Caki2 (cell line): ENCODE measurements around the gene ARID2. TPM values are rescaled to one million over a fixed set of nuclear protein-coding genes. Genes with fewer than 3 reads are reported as not detected.

Source experiments
- DNase-seq: peaks from one replicate; pipeline ENCODE4 v3.0.0-alpha.2; 2015; ENCODE audit warnings: low read depth
- in situ Hi-C: cut with HindIII; loops from 2 replicates; pipeline ENCODE4 v1.10.0; 2016; ENCODE audit warnings: low sequenced_read_pairs, low pct_unique_long_range_greater_than_20kb, mixed read lengths
- total RNA-seq: library from RNA; depleted of rRNA; stranded (reverse); fragments of >200 nt; shearing (Covaris generic); gene quantifications from 2 replicates; pipeline ENCODE4 v1.2.3, GENCODE V29; 2014; ENCODE audit warnings: low replicate concordance

Gene ARID2
- total RNA-seq, 1 experiment from 2014 or later: 16.5 TPM

DNA sequence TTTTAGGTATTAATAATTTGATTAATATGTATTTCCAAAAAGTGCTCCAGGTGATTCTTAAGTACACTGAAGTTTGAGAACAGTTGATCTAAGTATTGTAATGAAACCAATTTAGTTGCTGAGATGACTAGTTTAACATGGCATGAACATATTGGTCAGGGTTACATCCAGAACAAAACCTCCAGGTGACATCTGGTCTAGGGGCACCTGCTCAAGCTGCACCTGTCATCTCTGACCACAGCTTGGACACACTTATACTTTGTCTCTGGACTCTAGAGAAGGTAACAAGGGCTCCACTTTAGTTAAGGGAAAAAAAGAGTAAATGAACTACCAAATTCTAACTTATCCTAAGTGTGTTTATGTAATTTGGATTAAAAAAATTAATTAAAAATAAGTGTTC lies 8.1 kb downstream of the ARID2 start:
- in situ Hi-C loops: no loop called here
- DNase-seq: no peak

DNA sequence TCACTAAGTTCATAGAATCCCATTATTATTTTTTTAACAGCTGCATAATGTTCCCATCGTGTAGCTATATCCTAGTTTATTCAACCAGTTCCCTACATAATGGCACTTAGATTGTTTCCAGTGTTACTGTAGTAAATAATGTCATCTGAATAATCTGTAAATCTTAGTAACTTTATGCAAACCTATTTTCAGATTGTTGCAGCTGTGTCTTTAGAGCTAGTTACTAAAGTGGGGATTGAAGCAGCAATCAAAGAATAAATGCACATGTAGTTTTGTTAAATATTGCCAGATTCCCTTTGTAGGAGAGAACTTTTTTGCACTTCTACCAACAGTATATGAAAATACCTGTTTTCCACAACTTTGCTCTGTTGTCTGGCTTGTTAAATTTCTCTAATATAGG lies 13.1 kb downstream of the ARID2 start:
- DNase-seq: no peak
- in situ Hi-C loops: no loop called here

DNA sequence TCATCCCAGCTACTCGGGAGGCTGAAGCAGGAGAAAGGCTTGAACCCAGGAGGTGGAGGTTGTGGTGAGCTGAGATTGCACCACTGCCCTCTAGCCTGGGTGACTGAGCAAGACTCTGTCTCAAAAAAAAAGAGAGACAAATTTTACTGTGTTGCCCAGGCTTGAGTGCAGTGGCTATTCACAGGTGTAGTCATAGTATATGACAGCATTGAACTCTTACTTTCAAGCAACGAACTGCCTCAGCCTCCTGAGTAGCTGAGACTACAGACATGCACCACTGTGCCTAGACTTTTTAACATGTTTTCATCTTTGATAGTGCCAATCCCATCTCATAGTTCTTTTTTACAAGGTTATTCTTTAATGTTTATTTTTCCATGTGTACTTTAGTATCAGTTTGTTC lies 13.7 kb downstream of the ARID2 start:
- in situ Hi-C loops: no loop called here
- no peak for DNase-seq

- in situ Hi-C loops: no loop called here
These were observed 16.4 kb downstream of the ARID2 start for GRCh38 chr12:45745861-45746277.

GRCh38 chr12:45756666-45757065 lies 27.2 kb downstream of the ARID2 start:
- in situ Hi-C loops: no loop called here
- DNase-seq: no peak

More at GRCh38 chr12:45745861-45746277, 16.4 kb downstream of the ARID2 start:
- DNase-seq: no peak

- in situ Hi-C loops: no loop called here
- no peak for DNase-seq
These were observed 27.7 kb downstream of the ARID2 start for GRCh38 chr12:45757172-45757571.

DNA sequence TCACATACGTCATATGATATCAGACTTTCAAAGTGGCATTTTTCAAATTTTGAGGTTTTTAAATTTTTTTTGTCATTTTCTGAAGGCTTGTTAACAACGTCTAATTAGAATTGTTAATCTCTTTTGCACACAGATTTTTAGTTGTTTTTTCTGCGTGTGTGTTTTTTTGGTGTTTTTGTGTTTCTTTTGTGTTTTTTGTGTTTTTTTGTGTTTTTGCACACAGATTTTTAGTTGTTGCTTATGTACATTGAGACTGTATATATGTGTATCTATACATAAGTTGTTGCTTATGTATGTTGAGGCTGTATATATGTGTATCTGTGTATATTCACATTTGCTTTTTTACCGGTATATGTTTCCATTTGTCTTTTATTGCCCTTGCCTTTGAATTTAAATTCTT lies 30.8 kb downstream of the ARID2 start:
- in situ Hi-C loops: no loop called here

GRCh38 chr12:45762185-45763110 lies 32.9 kb downstream of the ARID2 start:
- in situ Hi-C loops: no loop called here
- peak; percentile 30 for DNase-seq

More for the DNA sequence above, 30.8 kb downstream of the ARID2 start:
- DNase-seq: no peak

GRCh38 chr12:45763381-45763780 lies 33.9 kb downstream of the ARID2 start:
- in situ Hi-C loops: no loop called here
- DNase-seq: no peak

GRCh38 chr12:45768194-45768593 lies 38.7 kb downstream of the ARID2 start:
- DNase-seq: no peak
- in situ Hi-C loops: no loop called here

- in situ Hi-C loops: no loop called here
- no peak for DNase-seq
These were observed 44.2 kb downstream of the ARID2 start for GRCh38 chr12:45773747-45774146.

DNA sequence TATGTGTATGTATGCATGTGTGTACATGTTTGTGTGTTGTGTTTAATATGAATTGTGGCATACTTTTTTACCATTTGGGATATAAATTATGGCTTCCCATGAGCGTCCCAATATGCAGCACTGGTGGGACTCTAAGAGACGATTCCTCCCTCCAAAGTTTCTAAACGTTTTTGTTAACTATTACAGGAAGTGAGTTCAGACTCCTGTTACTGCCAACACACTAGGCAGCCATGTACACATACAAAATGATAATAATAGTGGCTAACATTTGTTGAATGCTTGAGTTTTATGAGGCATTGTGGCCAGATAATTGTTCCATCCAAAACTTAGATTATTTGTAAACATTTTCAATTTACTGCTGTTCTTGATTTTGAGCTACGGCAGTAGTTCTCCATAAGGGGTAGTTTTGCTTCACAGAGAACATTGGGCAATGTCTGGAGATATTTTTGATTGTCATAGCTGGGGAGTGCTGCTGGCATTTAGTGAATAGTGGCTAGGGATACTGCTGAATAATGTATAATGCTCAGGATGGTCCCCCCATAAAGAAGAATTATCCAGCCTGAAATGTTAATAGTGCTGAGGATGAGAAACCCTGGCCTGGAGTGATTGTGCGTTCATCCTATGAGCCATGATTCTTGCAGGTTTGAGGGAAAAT lies 45.1 kb downstream of the ARID2 start:
- DNase-seq: no peak
- in situ Hi-C loops: no loop called here

DNA sequence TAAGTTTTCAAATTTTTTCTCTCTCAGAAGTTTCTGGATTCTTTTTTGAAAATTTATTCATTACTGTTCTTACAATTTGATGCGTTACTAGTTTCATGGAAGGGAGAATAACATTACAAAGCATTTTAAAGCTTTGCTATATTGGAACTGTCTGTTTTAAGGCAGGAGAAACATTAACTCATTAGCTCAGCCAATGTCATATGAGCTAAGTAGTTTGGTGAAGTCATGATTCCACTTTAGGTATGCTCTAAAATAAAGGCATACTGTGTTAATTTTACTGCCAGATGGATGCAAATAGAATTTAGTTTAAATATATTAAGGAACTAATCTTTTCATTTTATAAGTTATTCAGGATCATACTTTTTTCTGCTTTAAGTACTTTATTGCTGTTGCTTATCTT lies 46.0 kb downstream of the ARID2 start:
- in situ Hi-C loops: no loop called here
- DNase-seq: no peak

DNA sequence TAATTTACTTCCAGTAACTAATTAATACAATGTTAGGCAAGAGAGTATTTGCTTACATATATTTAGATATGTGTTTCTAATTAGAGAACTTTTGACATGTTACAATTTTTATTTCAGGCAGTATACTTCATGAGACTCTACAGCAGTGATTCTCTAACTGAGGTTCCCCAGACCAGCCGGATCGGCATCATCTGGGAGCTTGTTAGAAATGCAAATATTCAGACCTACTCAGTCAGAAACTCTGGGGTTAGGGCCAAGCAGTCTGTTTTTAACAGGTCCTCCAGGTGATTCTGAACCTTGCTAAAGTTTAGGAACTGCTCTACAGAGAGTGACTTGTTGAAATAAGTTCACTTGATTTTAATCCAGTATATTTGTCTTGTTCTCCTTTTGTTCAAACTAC lies 46.5 kb downstream of the ARID2 start:
- DNase-seq: no peak
- in situ Hi-C loops: no loop called here

DNA sequence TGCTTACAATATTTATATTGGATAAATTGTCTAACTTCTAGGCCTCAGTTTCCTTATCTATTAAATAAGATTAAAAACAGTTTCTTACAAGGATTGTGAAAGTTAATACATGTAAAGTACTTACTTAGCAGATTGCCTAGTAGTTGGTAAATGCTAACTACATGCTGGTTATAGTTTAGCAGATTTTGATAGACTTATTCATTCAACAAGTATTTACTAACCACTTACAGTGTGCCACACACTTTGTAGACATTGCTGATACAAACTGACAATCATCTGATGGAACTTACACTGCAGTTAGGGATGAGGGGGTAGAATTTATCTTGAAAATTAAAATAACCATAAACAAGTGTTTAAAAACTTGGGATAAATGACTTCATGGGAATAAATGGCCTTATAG lies 50.4 kb downstream of the ARID2 start:
- in situ Hi-C loops: no loop called here
- DNase-seq: no peak

- in situ Hi-C loops: no loop called here
These were observed 51.6 kb downstream of the ARID2 start for GRCh38 chr12:45781080-45781479.

DNA sequence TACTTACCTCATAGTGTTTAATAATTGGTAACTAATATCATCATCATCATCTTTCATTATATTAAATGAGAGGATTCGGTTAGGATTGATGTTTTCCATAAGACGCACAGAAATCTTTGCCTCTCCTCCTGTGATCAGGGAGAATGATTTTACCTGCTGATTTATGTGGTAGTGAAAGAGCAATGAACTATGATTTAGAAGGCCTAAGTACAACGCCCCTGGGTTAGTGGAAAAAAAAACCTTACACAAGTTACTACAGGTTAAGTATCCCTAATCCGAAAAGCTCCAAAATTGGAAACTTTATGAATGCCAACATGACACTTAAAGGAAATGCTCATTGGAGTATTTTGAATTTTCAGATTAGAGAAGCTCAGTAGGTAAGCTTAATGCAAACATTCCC lies 55.8 kb downstream of the ARID2 start:
- in situ Hi-C loops: no loop called here
- DNase-seq: no peak

More at GRCh38 chr12:45781080-45781479, 51.6 kb downstream of the ARID2 start:
- no peak for DNase-seq

DNA sequence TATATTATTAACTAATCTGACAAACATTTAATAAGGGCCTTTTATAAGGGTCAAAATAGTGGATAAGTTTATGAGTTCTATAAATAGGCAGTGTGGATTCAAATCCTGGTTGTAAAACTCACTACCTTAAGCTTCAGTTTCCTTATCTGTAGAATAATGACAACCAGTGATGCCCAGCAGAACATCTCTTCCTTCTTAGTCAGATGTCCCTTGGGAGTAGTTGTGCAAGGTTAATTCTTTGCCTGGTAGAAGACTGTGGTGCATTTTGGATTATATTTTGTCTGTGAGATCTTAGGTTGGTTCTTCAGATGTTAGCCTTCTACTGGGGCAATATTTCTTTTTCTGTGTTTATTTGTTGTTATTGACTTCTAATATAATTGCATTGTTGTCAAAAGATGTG lies 59.5 kb downstream of the ARID2 start:
- DNase-seq: no peak
- in situ Hi-C loops: no loop called here

- in situ Hi-C loops: no loop called here
- DNase-seq: no peak
These were observed 64.9 kb downstream of the ARID2 start for GRCh38 chr12:45794422-45794821.
